ENCODE results near the gene GALNT14.

DNA sequence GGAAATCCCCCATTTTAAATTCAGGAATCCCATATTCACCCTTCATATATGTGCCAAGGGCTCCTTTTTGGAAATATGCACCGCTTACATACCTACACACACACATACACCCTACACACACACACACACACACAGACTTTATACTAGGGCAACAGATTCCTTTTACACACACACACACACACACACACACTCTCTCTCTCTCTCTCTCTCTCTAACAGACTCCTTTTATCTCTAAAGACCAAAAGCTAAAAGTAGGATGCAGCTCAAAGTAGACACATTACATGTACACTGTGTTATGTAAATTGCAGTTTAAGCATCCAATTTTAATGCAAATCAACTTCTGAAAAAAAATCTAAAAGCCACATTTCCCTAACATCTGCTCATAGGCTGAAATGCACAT is 200.0 kb downstream of the GALNT14 start:
- TF ChIP-seq, protein P1, sequence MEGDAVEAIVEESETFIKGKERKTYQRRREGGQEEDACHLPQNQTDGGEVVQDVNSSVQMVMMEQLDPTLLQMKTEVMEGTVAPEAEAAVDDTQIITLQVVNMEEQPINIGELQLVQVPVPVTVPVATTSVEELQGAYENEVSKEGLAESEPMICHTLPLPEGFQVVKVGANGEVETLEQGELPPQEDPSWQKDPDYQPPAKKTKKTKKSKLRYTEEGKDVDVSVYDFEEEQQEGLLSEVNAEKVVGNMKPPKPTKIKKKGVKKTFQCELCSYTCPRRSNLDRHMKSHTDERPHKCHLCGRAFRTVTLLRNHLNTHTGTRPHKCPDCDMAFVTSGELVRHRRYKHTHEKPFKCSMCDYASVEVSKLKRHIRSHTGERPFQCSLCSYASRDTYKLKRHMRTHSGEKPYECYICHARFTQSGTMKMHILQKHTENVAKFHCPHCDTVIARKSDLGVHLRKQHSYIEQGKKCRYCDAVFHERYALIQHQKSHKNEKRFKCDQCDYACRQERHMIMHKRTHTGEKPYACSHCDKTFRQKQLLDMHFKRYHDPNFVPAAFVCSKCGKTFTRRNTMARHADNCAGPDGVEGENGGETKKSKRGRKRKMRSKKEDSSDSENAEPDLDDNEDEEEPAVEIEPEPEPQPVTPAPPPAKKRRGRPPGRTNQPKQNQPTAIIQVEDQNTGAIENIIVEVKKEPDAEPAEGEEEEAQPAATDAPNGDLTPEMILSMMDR (IDR thresholded peaks at IDR 0.05 in 8 of 11, conservative IDR thresholded peaks at IDR 0.05 in 3 of 11) = no peak
- TF ChIP-seq POLR2A (IDR thresholded peaks at IDR 0.05) (no peak), POLR2AphosphoS5 (IDR thresholded peaks at IDR 0.05) (no peak)
